ENCODE data around the gene ITPR2.

ITPR2 gene

DNA sequence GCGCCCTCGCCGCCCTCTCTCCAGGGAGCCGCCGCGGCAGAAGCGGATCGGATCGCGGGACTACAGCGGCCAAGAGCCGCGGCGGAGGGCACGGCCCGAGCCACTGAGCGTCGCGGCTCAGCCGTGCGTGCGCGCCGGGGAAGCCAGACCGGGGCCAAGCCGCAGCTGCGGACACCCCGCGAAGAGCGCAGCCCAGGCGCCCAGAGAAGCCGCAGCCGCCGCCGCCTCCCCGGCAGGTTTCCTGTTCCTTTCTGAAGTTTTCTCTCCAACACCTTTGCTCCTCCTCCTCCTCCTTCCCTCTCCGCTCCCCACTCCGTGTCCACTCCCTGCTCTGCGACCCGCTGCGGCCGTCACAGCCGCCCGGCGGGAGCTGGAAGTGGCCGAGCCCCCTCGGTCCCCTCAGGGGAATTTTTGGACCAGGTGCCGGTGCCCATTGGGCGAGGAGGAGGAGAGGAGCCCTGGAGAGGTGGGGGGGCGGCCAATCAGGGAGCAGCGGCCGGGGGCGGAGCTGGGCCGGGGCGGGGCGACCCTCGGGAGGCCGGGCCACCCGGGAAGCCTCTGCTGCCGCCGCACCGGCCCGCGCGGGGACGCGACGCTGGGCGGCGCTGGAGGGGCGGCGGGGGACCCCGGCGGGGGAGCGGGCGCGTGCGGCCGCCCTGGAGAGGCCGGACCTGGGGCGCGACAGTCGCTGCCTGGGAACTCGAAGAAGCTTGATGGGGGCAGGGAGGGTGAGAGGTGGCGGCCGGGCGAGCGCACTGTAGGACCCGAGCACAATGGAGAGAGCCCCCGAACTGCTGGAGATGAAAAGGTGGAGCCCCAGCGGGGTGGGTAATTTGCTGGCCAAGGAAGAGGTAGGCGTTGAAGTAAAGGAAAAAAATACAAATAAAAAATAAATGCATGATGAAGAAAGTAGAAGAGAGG, at the start of gene ITPR2:
Gene ITPR2 (minus strand): TSS at position 373 of the 921 bp plus-strand sequence. CDS start 413 bp downstream, outside the sequence.
- TF ChIP-seq, protein P1, sequence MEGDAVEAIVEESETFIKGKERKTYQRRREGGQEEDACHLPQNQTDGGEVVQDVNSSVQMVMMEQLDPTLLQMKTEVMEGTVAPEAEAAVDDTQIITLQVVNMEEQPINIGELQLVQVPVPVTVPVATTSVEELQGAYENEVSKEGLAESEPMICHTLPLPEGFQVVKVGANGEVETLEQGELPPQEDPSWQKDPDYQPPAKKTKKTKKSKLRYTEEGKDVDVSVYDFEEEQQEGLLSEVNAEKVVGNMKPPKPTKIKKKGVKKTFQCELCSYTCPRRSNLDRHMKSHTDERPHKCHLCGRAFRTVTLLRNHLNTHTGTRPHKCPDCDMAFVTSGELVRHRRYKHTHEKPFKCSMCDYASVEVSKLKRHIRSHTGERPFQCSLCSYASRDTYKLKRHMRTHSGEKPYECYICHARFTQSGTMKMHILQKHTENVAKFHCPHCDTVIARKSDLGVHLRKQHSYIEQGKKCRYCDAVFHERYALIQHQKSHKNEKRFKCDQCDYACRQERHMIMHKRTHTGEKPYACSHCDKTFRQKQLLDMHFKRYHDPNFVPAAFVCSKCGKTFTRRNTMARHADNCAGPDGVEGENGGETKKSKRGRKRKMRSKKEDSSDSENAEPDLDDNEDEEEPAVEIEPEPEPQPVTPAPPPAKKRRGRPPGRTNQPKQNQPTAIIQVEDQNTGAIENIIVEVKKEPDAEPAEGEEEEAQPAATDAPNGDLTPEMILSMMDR (IDR thresholded peaks at IDR 0.05; ENCODE audit: low read depth, low read length) = no peak

DNA sequence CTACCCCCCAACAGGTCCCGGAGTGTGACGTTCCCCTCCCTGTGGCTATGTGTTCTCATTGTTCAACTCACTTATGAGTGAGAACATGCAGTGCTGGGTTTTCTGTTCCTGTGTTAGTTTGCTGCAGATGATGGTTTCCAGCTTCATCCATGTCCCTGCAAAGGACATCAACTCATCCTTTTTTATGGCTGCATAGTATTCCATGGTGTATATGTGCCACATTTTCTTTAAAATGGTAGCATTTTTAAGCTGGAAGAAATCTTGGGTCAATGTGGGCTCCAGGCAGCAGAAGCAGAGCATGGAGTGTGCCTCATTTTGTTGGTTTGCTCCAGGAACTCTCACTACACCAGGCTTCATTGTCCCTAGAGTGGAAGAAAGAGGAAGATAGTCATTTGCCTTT, 47.6 kb upstream of the ITPR2 start:
- TF ChIP-seq, protein P1 (IDR thresholded peaks at IDR 0.05; ENCODE audit: low read depth, low read length) = no peak
- H3K4me3 ChIP-seq (ENCODE audit: low read depth, low read length) = no peak overlapping the region

More for the DNA sequence above, at the start of gene ITPR2:
- H3K4me3 ChIP-seq (ENCODE audit: low read depth, low read length) = peak within 1 kb of the TSS; percentile 83

DNA sequence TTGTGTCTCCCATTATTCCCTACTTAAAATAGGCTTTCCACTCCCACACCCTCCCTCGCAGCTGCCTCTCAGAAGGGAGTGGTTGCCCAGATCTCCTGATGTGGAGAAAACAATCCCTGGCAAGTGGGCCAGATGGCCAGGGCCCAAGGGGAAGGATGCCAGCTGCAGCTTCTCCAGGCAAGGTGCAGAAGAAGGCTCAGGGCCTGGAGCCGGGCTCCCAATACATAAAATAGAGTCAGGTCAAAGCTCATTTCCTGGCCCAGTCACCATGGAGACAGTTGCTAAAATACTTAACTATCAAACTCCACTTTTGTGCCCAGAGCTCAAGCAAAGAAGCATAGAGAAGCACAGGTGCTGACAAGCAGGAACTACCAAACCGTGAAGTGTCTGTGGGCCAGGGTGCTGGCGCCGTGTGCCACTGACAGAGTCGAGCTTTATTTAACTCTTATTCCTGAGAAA, 45.7 kb upstream of the ITPR2 start:
- H3K4me3 ChIP-seq (ENCODE audit: low read depth, low read length) = no peak overlapping the region
- TF ChIP-seq, protein P1 (IDR thresholded peaks at IDR 0.05; ENCODE audit: low read depth, low read length) = no peak

DNA sequence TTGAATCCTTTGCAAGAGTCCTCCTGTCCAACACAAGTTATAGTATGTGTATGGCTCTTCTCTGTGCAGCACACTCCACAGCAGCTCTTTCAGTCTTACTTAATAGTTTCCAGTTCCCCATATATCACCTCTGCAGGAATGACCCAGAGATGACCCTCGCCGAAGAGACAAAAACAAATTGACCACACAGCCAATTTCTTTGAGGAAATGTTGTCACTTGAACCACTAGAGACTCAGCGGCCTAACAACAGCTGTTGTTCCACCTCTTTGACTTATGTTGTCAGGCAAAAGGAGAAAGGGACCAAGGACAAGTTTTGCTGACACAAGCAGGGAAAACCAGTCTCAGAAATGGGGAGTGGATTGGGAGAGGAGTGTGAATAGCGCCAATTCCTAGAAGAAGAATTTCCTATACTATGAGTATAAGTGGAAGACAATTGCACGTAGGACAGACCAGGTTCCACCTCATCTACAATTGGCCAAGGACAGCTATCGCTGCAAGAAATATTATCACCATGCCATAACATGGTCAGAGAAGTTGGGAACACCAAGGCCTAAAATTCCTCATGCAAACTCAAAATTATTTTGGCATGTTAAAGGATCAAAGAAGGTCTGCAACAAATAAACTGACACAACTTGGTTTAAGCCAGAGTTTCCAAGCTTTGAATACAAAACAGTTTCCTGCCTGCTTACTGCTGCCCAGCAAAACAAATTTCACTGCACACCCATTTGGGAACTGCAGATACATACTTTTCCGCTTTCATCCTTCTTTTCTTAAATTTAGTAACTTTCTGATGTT, 41.7 kb upstream of the ITPR2 start:
- TF ChIP-seq, protein P1 (IDR thresholded peaks at IDR 0.05; ENCODE audit: low read depth, low read length) = no peak
- no peak overlapping the region for H3K4me3 ChIP-seq (ENCODE audit: low read depth, low read length)

DNA sequence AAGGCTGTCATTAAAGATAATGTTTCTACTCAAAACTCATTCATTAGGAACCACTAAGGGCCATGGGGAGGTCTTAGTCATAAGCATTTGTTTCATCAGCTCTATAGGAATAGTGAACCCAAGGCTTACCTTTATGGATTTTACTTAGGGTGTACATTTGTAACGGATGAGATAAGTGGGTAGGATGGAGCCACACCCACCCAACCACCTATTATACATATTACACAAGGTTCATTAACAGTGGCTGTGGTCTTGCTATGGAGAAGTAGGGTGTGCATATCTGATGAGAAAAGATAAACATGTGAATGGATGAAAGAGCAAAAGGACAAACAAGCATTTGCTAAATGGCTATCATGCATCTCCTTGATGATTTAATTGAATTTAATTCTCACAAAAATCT, 39.6 kb upstream of the ITPR2 start:
- H3K4me3 ChIP-seq (ENCODE audit: low read depth, low read length) = no peak overlapping the region
- TF ChIP-seq, protein P1 (IDR thresholded peaks at IDR 0.05; ENCODE audit: low read depth, low read length) = no peak

DNA sequence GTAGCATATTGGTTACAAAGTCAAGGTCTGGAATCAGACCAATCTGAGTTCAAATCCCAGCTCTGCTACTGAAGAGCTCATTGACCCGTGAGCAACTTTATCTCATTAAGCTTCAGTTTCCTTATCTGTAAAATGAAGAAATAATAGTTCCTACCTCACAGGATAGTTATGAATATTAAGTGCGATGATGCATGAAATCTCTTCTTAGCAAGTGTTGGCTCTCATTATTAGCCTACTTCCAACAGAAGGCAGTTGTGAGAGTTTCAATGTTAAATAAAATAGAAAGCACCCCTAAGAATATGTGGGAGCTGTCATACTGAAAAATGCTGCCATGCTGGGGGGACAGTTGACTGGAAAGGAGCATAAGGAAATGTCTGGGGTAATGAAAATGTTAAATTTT, 39.0 kb upstream of the ITPR2 start:
- TF ChIP-seq, protein P1 (IDR thresholded peaks at IDR 0.05; ENCODE audit: low read depth, low read length) = no peak
- no peak overlapping the region for H3K4me3 ChIP-seq (ENCODE audit: low read depth, low read length)
